Bronchial epithelial cell (primary cell): ENCODE data around the gene CDK5RAP3. TPM values are rescaled to one million over a fixed set of nuclear protein-coding genes. Genes with fewer than 3 reads are reported as not detected.
A peak's percentile ranks its signal among the peaks of the same experiment; 100 is the strongest.
"Not testable (repeated sequence)": the region's sequence is repeated elsewhere in the genome, so short reads cannot be mapped to it uniquely, and the experiment has no call there.

Source experiments
- DNase-seq: peaks from one replicate; pipeline ENCODE4 v3.0.0-alpha.2; 2010; ENCODE audit warnings: low read depth
- FAIRE-seq: peaks from 2 replicates; lab custom pipeline; 2011; peaks lifted over from hg19 to GRCh38; lab: Jason Lieb, UNC
- H3K27me3 ChIP-seq: 2 replicates; pipeline ENCODE4 v1.5.1; 2011; ENCODE audit warnings: low read length; ENCODE audit not compliant: control insufficient read depth, insufficient read depth
- H3K36me3 ChIP-seq: 2 replicates; pipeline ENCODE4 v1.5.1; 2011; ENCODE audit warnings: low read length; ENCODE audit not compliant: control insufficient read depth, insufficient read depth
- H3K4me3 ChIP-seq: 2 replicates; pipeline ENCODE4 v1.5.1; 2011; ENCODE audit warnings: mild to moderate bottlenecking, low read depth, low read length, control low read depth
- CTCF ChIP-seq: IDR thresholded peaks from 2 replicates; pipeline ENCODE4 v1.5.1; 2011; ENCODE audit warnings: mild to moderate bottlenecking, moderate library complexity, low read length, control low read depth, inconsistent platforms; ENCODE audit not compliant: insufficient read depth, severe bottlenecking
- total RNA-seq: library from RNA; depleted of rRNA; stranded (reverse); fragments of >200 nt; gene quantifications from 2 replicates; pipeline ENCODE4 v1.2.1, GENCODE V29; 2014

CDK5RAP3 gene
- total RNA-seq, 1 donor from 2014 or later, result 89.8 TPM

DNA sequence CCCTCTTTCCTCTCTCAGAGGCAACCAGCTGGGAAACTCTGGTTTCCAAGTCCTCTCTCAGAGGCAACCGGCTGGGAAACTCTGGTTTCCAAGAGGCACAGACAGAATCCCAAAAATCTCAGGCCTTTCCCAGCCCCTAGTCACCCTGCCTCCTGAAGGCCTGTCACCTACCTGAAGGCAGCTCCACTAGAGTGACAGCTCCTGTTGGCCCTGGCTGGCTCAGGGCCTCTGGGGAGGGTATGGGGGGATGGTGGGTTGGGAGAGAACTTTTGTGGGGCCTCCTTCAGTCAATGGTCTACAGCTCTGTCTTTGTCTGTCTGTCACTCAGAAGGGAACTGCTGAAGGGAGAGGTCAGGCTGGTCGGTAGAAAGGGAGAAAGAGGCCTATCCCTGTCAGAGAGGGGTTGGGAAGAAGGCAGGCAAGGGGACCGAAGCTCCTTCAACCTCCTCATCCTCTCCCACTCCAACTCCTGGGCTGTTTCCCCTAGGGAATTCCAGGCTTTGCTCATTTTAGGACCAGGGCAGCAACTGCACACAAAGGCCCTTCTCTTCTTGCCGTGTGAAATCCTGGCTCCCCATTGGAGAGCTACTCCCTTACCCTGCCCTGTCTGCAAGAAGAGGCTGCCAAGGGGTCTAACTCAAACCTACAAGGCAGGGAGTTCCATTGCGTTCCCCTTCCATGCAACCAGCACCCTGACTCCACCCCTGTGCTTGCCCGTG, 43.1 kb downstream of the CDK5RAP3 start:
- Histone ChIP-seq H3K4me3 (no peak overlapping the region), H3K27me3 (peaks cover 12% of the 10 kb centered on the region), H3K36me3 (no peaks in the 10 kb centered on the region)
- FAIRE-seq, result no peak
- DNase-seq, result no peak
- no peak for TF ChIP-seq CTCF

GRCh38 chr17:48014595-48015111, 43.7 kb downstream of the CDK5RAP3 start:
- no peak for DNase-seq
- H3K4me3 ChIP-seq, result no peak overlapping the region
- no peak for TF ChIP-seq CTCF
- H3K36me3 ChIP-seq, result no peaks in the 10 kb centered on the region
- FAIRE-seq, result no peak
- H3K27me3 ChIP-seq, result peaks cover 12% of the 10 kb centered on the region

DNA sequence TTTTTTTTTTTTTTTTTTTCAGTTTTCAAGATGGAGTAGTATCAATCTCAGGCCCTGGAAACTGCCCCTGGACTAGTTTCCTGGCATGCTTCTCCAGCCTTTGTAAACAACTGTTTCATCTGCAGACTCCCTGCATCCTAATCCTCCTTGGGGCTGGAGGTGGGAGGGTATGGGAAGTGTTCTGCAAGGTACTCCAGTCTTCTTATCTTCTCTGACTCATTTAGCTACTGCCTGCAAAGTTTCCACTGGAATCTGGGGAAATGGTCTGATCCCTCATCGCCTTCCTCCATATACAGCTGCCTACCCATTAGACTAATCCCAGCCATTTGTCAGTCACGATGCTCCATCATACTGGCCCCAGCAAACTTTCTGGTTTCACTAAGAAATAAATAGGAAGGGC, 45.2 kb downstream of the CDK5RAP3 start:
- DNase-seq, result peak; percentile 27
- Histone ChIP-seq H3K27me3 (peaks cover 12% of the 10 kb centered on the region), H3K36me3 (no peaks in the 10 kb centered on the region), H3K4me3 (no peak overlapping the region)
- FAIRE-seq, result no peak
- TF ChIP-seq CTCF, result no peak

DNA sequence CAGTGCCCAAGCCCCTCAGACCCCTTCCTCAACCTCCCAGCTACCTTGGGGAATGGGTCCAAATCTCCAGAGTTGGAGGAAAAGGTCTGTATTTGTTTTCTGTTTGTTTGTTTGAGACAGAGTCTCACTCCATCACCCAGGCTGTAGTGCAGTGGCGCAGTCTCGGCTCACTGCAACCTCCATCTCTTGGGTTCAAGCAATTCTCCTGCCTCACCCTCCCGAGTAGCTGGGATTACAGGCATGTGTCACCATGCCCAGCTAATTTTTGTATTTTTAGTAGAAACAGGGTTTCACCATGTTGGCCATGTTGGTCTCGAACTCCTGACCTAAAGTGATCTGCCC, 46.9 kb downstream of the CDK5RAP3 start:
- H3K27me3 ChIP-seq, DNase-seq, H3K36me3 ChIP-seq, H3K4me3 ChIP-seq, FAIRE-seq: not testable (repeated sequence)

GRCh38 chr17:48021934-48022333, 51.0 kb downstream of the CDK5RAP3 start:
- H3K36me3 ChIP-seq, result no peaks in the 10 kb centered on the region
- no peak for DNase-seq
- no peak for FAIRE-seq
- no peak for TF ChIP-seq CTCF
- H3K4me3 ChIP-seq, result no peak overlapping the region
- no peaks in the 10 kb centered on the region for H3K27me3 ChIP-seq

- Histone ChIP-seq H3K4me3 (no peak overlapping the region), H3K36me3 (no peaks in the 10 kb centered on the region), H3K27me3 (no peaks in the 10 kb centered on the region)
- DNase-seq (no peak), FAIRE-seq (no peak)
- no peak for TF ChIP-seq CTCF
Observed at GRCh38 chr17:48022901-48023300, 52.0 kb downstream of the CDK5RAP3 start.
